PC-3 (cell line): ENCODE measurements around the gene IRF1. TPM values are rescaled to one million over a fixed set of nuclear protein-coding genes. Genes with fewer than 3 reads are reported as not detected.

Experiments used
- ATAC-seq: fragments of 200-7000 bp; cut with Tn5 transposase; 2 replicates; pipeline ENCODE4 v1.9.1; 2020; ENCODE audit warnings: mild to moderate bottlenecking, moderate library complexity
- BruUV-seq: library from RNA; stranded (reverse); fragments of 400-500 nt; replicated peaks from 2 replicates; lab custom pipeline; 2021; lab: Mats Ljungman, UMichigan
- CTCF ChIA-PET: fragments of 300-600 bp; sonication (Branson Sonifier 250); formaldehyde crosslinking; loops from one replicate; lab custom pipeline; 2022; ENCODE audit warnings: antibody characterized with exemption; lab: Charles Lee
- POLR2A ChIA-PET: fragments of 300-600 bp; sonication (Branson Sonifier 250); formaldehyde crosslinking; loops from one replicate; lab custom pipeline; 2022; ENCODE audit warnings: antibody characterized with exemption; ENCODE audit not compliant: unreplicated experiment; lab: Charles Lee
- DNase-seq: peaks from one replicate; pipeline ENCODE4 v3.0.0-alpha.2; 2015
- H2AFZ ChIP-seq: fragments of 300-600 bp; sonication (generic); 2 replicates; pipeline ENCODE4 v1.6.0; 2016; ENCODE audit warnings: antibody characterized with exemption, low read length
- H3F3A ChIP-seq: fragments of 300-600 bp; sonication (generic); one replicate; pipeline ENCODE4 v1.6.0; 2017; ENCODE audit warnings: antibody characterized with exemption, low read length, control low read depth, mild to moderate bottlenecking; ENCODE audit not compliant: unreplicated experiment
- H3K27ac ChIP-seq: fragments of 300-600 bp; sonication (generic); 2 replicates; pipeline ENCODE4 v1.5.1; 2016; ENCODE audit warnings: mild to moderate bottlenecking, low read length
- H3K27me3 ChIP-seq: fragments of 300-600 bp; sonication (generic); 2 replicates; pipeline ENCODE4 v1.6.1; 2016; ENCODE audit warnings: low read length, mixed read lengths
- H3K36me3 ChIP-seq: fragments of 300-600 bp; sonication (generic); 2 replicates; pipeline ENCODE4 v1.6.1; 2016; ENCODE audit warnings: low read depth, mixed run types, low read length, mixed read lengths
- H3K4me1 ChIP-seq: fragments of 300-600 bp; sonication (generic); 2 replicates; pipeline ENCODE4 v1.5.1; 2016; ENCODE audit warnings: low read length; ENCODE audit not compliant: insufficient read depth
- H3K4me2 ChIP-seq: fragments of 300-600 bp; sonication (generic); 2 replicates; pipeline ENCODE4 v1.6.0; 2016; ENCODE audit warnings: low read length
- H3K4me3 ChIP-seq: fragments of 300-600 bp; sonication (generic); 2 replicates; pipeline ENCODE4 v1.5.1; 2016; ENCODE audit warnings: mild to moderate bottlenecking, low read length, mixed read lengths
- H3K79me2 ChIP-seq: fragments of 300-600 bp; sonication (generic); 2 replicates; pipeline ENCODE4 v1.6.1; 2017; ENCODE audit warnings: low read length, mixed read lengths
- H3K9ac ChIP-seq: fragments of 300-600 bp; sonication (generic); 2 replicates; pipeline ENCODE4 v1.6.0; 2016; ENCODE audit warnings: mild to moderate bottlenecking, low read length
- H3K9me2 ChIP-seq: fragments of 300-600 bp; sonication (generic); replicated peaks from 2 replicates; pipeline ENCODE4 v1.6.1; 2016; ENCODE audit warnings: mixed run types, low read length, mixed read lengths
- H3K9me3 ChIP-seq: fragments of 300-600 bp; sonication (generic); 2 replicates; pipeline ENCODE4 v1.6.1; 2016; ENCODE audit warnings: low read length, mixed read lengths
- H4K20me1 ChIP-seq: fragments of 300-600 bp; sonication (generic); 2 replicates; pipeline ENCODE4 v1.6.1; 2016; ENCODE audit warnings: low read length, mixed read lengths
- CTCF ChIP-seq: fragments of 300-600 bp; sonication (generic); conservative IDR thresholded peaks from 2 replicates; pipeline ENCODE4 v1.5.1; 2017; ENCODE audit warnings: antibody characterized with exemption, low read depth, mild to moderate bottlenecking, low read length
- EZH2 ChIP-seq: fragments of 300-600 bp; sonication (generic); IDR thresholded peaks from one replicate; pipeline ENCODE4 v1.6.1; 2017; ENCODE audit warnings: antibody characterized with exemption, mild to moderate bottlenecking, low read length; ENCODE audit not compliant: unreplicated experiment
- EZH2phosphoT487 ChIP-seq: fragments of 300-600 bp; sonication (generic); IDR thresholded peaks from 2 replicates; pipeline ENCODE4 v1.6.1; 2018; ENCODE audit warnings: mild to moderate bottlenecking, antibody characterized with exemption, low read length, borderline replicate concordance
- intact Hi-C: fragments of 100-400 bp; cut with micrococcal nuclease; formaldehyde crosslinking; loops from 2 replicates; pipeline ENCODE4 v1.9.0; 2023
- total RNA-seq: library from RNA; depleted of rRNA; stranded (reverse); fragments of >200 nt; gene quantifications from 2 replicates; pipeline ENCODE4 v1.2.3, GENCODE V29; 2014

Gene IRF1
- total RNA-seq, 1 experiment from 2014 or later = 21.1 TPM

GRCh38 chr5:132499440-132500243, 9.1 kb upstream of the IRF1 start:
- no peaks in the 10 kb centered on the region for H3K36me3 ChIP-seq
- no peak overlapping the region for H3K27ac ChIP-seq
- intact Hi-C loops = loop anchor here (10.0 kb wide), 1 partner anchor 205 kb away; the partner anchor contains the start of gene SLC22A4
- TF ChIP-seq EZH2phosphoT487 (no peak), EZH2 (no peak), CTCF (no peak)
- H3K4me1 ChIP-seq = peaks cover 40% of the 10 kb centered on the region
- no peak overlapping the region for H3K4me2 ChIP-seq
- no peak overlapping the region for H3K4me3 ChIP-seq
- no peaks in the 10 kb centered on the region for H3K27me3 ChIP-seq
- no TSS peak for BruUV-seq
- H3K9me3 ChIP-seq = no peaks in the 10 kb centered on the region
- no peaks in the 10 kb centered on the region for H3F3A ChIP-seq
- H4K20me1 ChIP-seq = no peaks in the 10 kb centered on the region
- H3K79me2 ChIP-seq = no peaks in the 10 kb centered on the region
- no peak for DNase-seq
- no peak for ATAC-seq
- no peak overlapping the region for H3K9ac ChIP-seq
- POLR2A ChIA-PET = no interaction called here
- no peaks in the 10 kb centered on the region for H3K9me2 ChIP-seq
- CTCF ChIA-PET = interaction anchor here (0.5 kb wide), 1 partner anchor 88 kb away, joined by 3 read pairs; no protein-coding TSS in a partner anchor
- no peak overlapping the region for H2AFZ ChIP-seq

GRCh38 chr5:132498686-132499271, 8.2 kb upstream of the IRF1 start:
- intact Hi-C loops = loop anchor here (10.0 kb wide), 1 partner anchor 204 kb away; the partner anchor contains the start of gene SLC22A4
- Histone ChIP-seq H2AFZ (no peak overlapping the region), H3K4me2 (no peak overlapping the region), H3K9ac (no peak overlapping the region), H3K4me1 (peaks cover 40% of the 10 kb centered on the region), H3K27me3 (no peaks in the 10 kb centered on the region), H3K36me3 (no peaks in the 10 kb centered on the region), H3K9me2 (no peaks in the 10 kb centered on the region), H3K79me2 (no peaks in the 10 kb centered on the region), H3K4me3 (no peak overlapping the region), H3K27ac (peak overlapping the region; percentile 84), H3K9me3 (no peaks in the 10 kb centered on the region), H4K20me1 (no peaks in the 10 kb centered on the region), H3F3A (no peaks in the 10 kb centered on the region)
- no TSS peak for BruUV-seq
- DNase-seq = peak; percentile 21
- CTCF ChIA-PET = interaction anchor here (0.5 to 1.5 kb wide), 3 partner anchors 87 to 261 kb away, joined by 3 to 6 read pairs (median 3); no protein-coding TSS in a partner anchor
- POLR2A ChIA-PET = interaction anchor here (0.6 kb wide), 1 partner anchor 84 kb away, joined by 6 read pairs; no protein-coding TSS in a partner anchor
- no peak for ATAC-seq
- TF ChIP-seq EZH2phosphoT487 (no peak), CTCF (no peak), EZH2 (no peak)
